Smooth muscle cell (in vitro differentiated cells): ENCODE data around the gene GRID1. TPM values are rescaled to one million over a fixed set of nuclear protein-coding genes. Genes with fewer than 3 reads are reported as not detected.

Experiments used
- DNase-seq: peaks from one replicate; lab custom pipeline; 2025; ENCODE audit not compliant: unreplicated experiment; lab: John Stamatoyannopoulos, UW
- H2AFZ ChIP-seq: fragments of 200-600 bp; sonication (generic); 2 replicates; pipeline ENCODE4 v1.6.0; 2016; ENCODE audit warnings: antibody characterized with exemption, low read depth, mild to moderate bottlenecking
- H3F3A ChIP-seq: fragments of 200-600 bp; sonication (generic); 2 replicates; pipeline ENCODE4 v1.6.0; 2017; ENCODE audit warnings: antibody characterized with exemption, low read depth
- H3K27ac ChIP-seq: fragments of 200-600 bp; sonication (generic); 2 replicates; pipeline ENCODE4 v1.5.1; 2016; ENCODE audit warnings: low read depth, mild to moderate bottlenecking
- H3K27me3 ChIP-seq: fragments of 200-600 bp; sonication (generic); 2 replicates; pipeline ENCODE4 v1.6.1; 2016; ENCODE audit warnings: low read depth, mild to moderate bottlenecking
- H3K36me3 ChIP-seq: fragments of 200-600 bp; sonication (generic); 2 replicates; pipeline ENCODE4 v1.5.1; 2016; ENCODE audit warnings: low read depth
- H3K4me1 ChIP-seq: fragments of 200-600 bp; sonication (generic); 2 replicates; pipeline ENCODE4 v1.5.1; 2016; ENCODE audit warnings: low read depth
- H3K4me2 ChIP-seq: fragments of 200-600 bp; sonication (generic); 2 replicates; pipeline ENCODE4 v1.6.0; 2016; ENCODE audit warnings: mild to moderate bottlenecking
- H3K4me3 ChIP-seq: fragments of 200-600 bp; sonication (generic); 2 replicates; pipeline ENCODE4 v1.5.1; 2016; ENCODE audit warnings: mild to moderate bottlenecking
- H3K79me2 ChIP-seq: fragments of 200-600 bp; sonication (generic); 2 replicates; pipeline ENCODE4 v1.6.0; 2016; ENCODE audit warnings: low read depth, mild to moderate bottlenecking
- H3K9ac ChIP-seq: fragments of 200-600 bp; sonication (generic); 2 replicates; pipeline ENCODE4 v1.6.0; 2016; ENCODE audit warnings: low read depth
- H3K9me3 ChIP-seq: fragments of 200-600 bp; sonication (generic); replicated peaks from 2 replicates; pipeline ENCODE4 v1.5.1; 2016; ENCODE audit warnings: low read depth
- H4K20me1 ChIP-seq: fragments of 200-600 bp; sonication (generic); 2 replicates; pipeline ENCODE4 v1.6.0; 2016; ENCODE audit warnings: low read depth
- CTCF ChIP-seq: fragments of 200-600 bp; sonication (generic); IDR thresholded peaks from 2 replicates; pipeline ENCODE4 v1.5.1; 2017; ENCODE audit warnings: borderline replicate concordance, mild to moderate bottlenecking, antibody characterized with exemption; ENCODE audit not compliant: insufficient read depth, poor library complexity, severe bottlenecking
- WGBS: methylation state at CpG from one replicate; pipeline ENCODE4 v1.1.7; 2016; ENCODE audit warnings: low lambda C conversion rate; 5-methylcytosine and 5-hydroxymethylcytosine counted together
- polyA plus RNA-seq: library from polyadenylated mRNA; unstranded; fragments of >200 nt; fragmentation: Nextera tagmentation; extraction: Ambion mirVana; gene quantifications from 2 replicates; pipeline ENCODE4 v1.2.1, GENCODE V29; 2016
- total RNA-seq: library from RNA; depleted of rRNA; stranded (reverse); fragments of >200 nt; gene quantifications from 2 replicates; pipeline ENCODE4 v1.2.3, GENCODE V29; 2014

GRID1 gene
- total and polyA plus RNA-seq, 2 experiments from 2014 or later = 4.4 to 7.4 TPM

GRCh38 chr10:86144301-86144700 is 222.3 kb downstream of the GRID1 start:
- Histone ChIP-seq H3K4me3 (no peak overlapping the region), H4K20me1 (no peaks in the 10 kb centered on the region), H3K9me3 (no peaks in the 10 kb centered on the region), H3K79me2 (no peaks in the 10 kb centered on the region), H3K27me3 (no peaks in the 10 kb centered on the region), H3K4me1 (no peaks in the 10 kb centered on the region), H3K4me2 (no peak overlapping the region), H3K27ac (no peak overlapping the region), H3F3A (no peaks in the 10 kb centered on the region), H2AFZ (no peak overlapping the region), H3K9ac (no peak overlapping the region), H3K36me3 (no peaks in the 10 kb centered on the region)
- TF ChIP-seq CTCF = no peak
- DNase-seq = no peak
- WGBS = 94% methylated on average over 8 of the region's 8 CpGs

GRCh38 chr10:86141896-86142295 is 224.7 kb downstream of the GRID1 start:
- Histone ChIP-seq H3K36me3 (no peaks in the 10 kb centered on the region), H3K4me2 (no peak overlapping the region), H3F3A (no peaks in the 10 kb centered on the region), H3K9me3 (no peaks in the 10 kb centered on the region), H3K27me3 (no peaks in the 10 kb centered on the region), H3K4me3 (no peak overlapping the region), H3K27ac (no peak overlapping the region), H3K79me2 (no peaks in the 10 kb centered on the region), H2AFZ (no peak overlapping the region), H3K9ac (no peak overlapping the region), H3K4me1 (no peaks in the 10 kb centered on the region), H4K20me1 (no peaks in the 10 kb centered on the region)
- DNase-seq = no peak
- 97% methylated on average over 5 of the region's 5 CpGs for WGBS
- TF ChIP-seq CTCF = no peak

- Histone ChIP-seq H3K27ac (no peak overlapping the region), H3K36me3 (no peaks in the 10 kb centered on the region), H3K9me3 (no peaks in the 10 kb centered on the region), H3K4me1 (no peaks in the 10 kb centered on the region), H4K20me1 (no peaks in the 10 kb centered on the region), H3K4me2 (no peak overlapping the region), H3K4me3 (no peak overlapping the region), H2AFZ (no peak overlapping the region), H3F3A (no peaks in the 10 kb centered on the region), H3K27me3 (no peaks in the 10 kb centered on the region), H3K79me2 (no peaks in the 10 kb centered on the region), H3K9ac (no peak overlapping the region)
- DNase-seq = peak; percentile 4
- TF ChIP-seq CTCF = peak; percentile 57
- WGBS = 75% methylated on average over 11 of the region's 11 CpGs
These were observed 227.4 kb downstream of the GRID1 start for GRCh38 chr10:86139066-86139657.

DNA sequence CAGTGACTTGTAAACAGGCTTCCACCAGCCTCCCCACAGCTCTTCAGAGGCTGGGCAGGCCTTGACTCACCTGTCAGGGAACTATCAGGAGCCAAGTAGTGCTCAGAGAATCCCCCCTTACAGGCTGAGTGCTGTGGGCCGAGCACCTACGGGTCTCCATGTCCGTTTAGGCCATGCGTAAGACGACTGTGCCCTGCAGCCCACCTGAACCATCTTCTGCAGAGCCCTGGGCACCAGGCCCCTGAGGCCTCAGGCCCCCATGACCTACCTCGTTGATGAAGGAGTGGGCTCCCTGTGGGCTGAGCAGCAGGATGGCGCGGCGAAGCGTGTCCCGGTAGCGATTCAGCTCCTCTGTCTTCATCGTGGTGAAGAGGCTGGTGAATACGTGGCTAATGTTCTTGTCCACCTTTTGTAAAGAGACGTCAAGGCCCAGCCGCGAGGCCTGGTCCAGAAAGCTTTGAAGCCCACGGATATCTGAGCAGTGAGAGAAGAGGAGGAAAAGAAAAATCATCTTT is 228.0 kb downstream of the GRID1 start:
- Histone ChIP-seq H3K27me3 (no peaks in the 10 kb centered on the region), H3K4me1 (no peaks in the 10 kb centered on the region), H3K9me3 (no peaks in the 10 kb centered on the region), H3K9ac (no peak overlapping the region), H3F3A (no peaks in the 10 kb centered on the region), H3K4me2 (no peak overlapping the region), H3K27ac (no peak overlapping the region), H3K4me3 (no peak overlapping the region), H3K36me3 (no peaks in the 10 kb centered on the region), H2AFZ (no peak overlapping the region), H4K20me1 (no peaks in the 10 kb centered on the region), H3K79me2 (no peaks in the 10 kb centered on the region)
- no peak for TF ChIP-seq CTCF
- 91% methylated on average over 18 of the region's 18 CpGs for WGBS
- no peak for DNase-seq
